H1 (cell line): Measurements from ENCODE around the gene PNLDC1. TPM values are rescaled to one million over a fixed set of nuclear protein-coding genes. Genes with fewer than 3 reads are reported as not detected.

ENCODE experiments used
- CTCF ChIA-PET: fragments of 300-600 bp; sonication (Branson Sonifier 250); formaldehyde crosslinking; loops from one replicate; lab custom pipeline; 2021; ENCODE audit not compliant: partially characterized antibody; lab: Charles Lee
- POLR2A ChIA-PET: fragments of 300-600 bp; sonication (Branson Sonifier 250); formaldehyde crosslinking; loops from one replicate; lab custom pipeline; 2021; ENCODE audit warnings: inconsistent platforms; ENCODE audit not compliant: partially characterized antibody; lab: Charles Lee
- DNase-seq, 2 experiments: peaks; one replicate each; pipeline versions ENCODE4 v3.0.0 to v3.0.0-alpha.2; 2010 to 2022; ENCODE audit warnings: low spot score in 2 of 2, low read depth in 1 of 2, mixed read lengths in 1 of 2
- FAIRE-seq: peaks from 2 replicates; lab custom pipeline; 2011; peaks lifted over from hg19 to GRCh38; lab: Jason Lieb, UNC
- H2AFZ ChIP-seq: 2 replicates; pipeline ENCODE4 v1.8.1; 2012; ENCODE audit warnings: low read length, inconsistent platforms
- H2AK5ac ChIP-seq: 2 replicates; pipeline ENCODE4 v1.6.1; 2013; ENCODE audit warnings: low read depth, low read length
- H2BK120ac ChIP-seq: replicated peaks from 2 replicates; pipeline ENCODE3; 2013; ENCODE audit warnings: low read depth, low read length, inconsistent platforms
- H2BK12ac ChIP-seq: 2 replicates; pipeline ENCODE4 v1.6.1; 2013; ENCODE audit warnings: low read depth, low read length
- H2BK15ac ChIP-seq: 2 replicates; pipeline ENCODE4 v1.6.1; 2013; ENCODE audit warnings: low read length
- H2BK20ac ChIP-seq: 2 replicates; pipeline ENCODE4 v1.6.1; 2013; ENCODE audit warnings: low read length
- H2BK5ac ChIP-seq: 2 replicates; pipeline ENCODE4 v1.6.1; 2013; ENCODE audit warnings: low read depth, low read length
- H3K14ac ChIP-seq: 2 replicates; pipeline ENCODE4 v1.6.1; 2013; ENCODE audit warnings: inconsistent platforms; ENCODE audit not compliant: insufficient read length
- H3K18ac ChIP-seq: 2 replicates; pipeline ENCODE4 v1.6.1; 2013; ENCODE audit warnings: low read length; ENCODE audit errors: extremely low read depth
- H3K23ac ChIP-seq: 2 replicates; pipeline ENCODE4 v1.6.1; 2013; ENCODE audit warnings: inconsistent platforms; ENCODE audit not compliant: insufficient read length
- H3K23me2 ChIP-seq: 2 replicates; pipeline ENCODE4 v1.6.1; 2013; ENCODE audit warnings: low read depth, low read length
- H3K27ac ChIP-seq: 2 replicates; pipeline ENCODE4 v1.6.1; 2011; ENCODE audit warnings: low read depth, low read length, inconsistent platforms
- H3K27me3 ChIP-seq, 4 experiments: replicated peaks in 1 of 4; 1 replicate in 1 of 4; 2 replicates in 3 of 4; pipeline versions ENCODE4 v1.6.1 to v1.8.1; 2011 to 2013; ENCODE audit warnings: low read length in 3 of 4, mild to moderate bottlenecking in 3 of 4, inconsistent platforms in 2 of 4, mixed read lengths in 2 of 4, moderate library complexity in 1 of 4; ENCODE audit not compliant: control insufficient read depth in 3 of 4, insufficient read depth in 3 of 4; ENCODE audit errors: extremely low read depth in 1 of 4
- H3K36me3 ChIP-seq, 4 experiments: 2 replicates each; pipeline versions ENCODE4 v1.6.1 to v1.8.1; 2011 to 2013; ENCODE audit warnings: mild to moderate bottlenecking in 4 of 4, low read length in 3 of 4, moderate library complexity in 2 of 4, control low read depth in 1 of 4, inconsistent platforms in 1 of 4; ENCODE audit not compliant: insufficient read depth in 4 of 4, control insufficient read depth in 2 of 4
- H3K4ac ChIP-seq: replicated peaks from 2 replicates; pipeline ENCODE3; 2013; ENCODE audit warnings: low read length, low read depth, mixed read lengths, inconsistent platforms; ENCODE audit not compliant: insufficient read length
- H3K4me1 ChIP-seq, 4 experiments: replicated peaks in 1 of 4; 1 replicate in 1 of 4; 2 replicates in 3 of 4; pipeline versions ENCODE4 v1.6.1 to v1.8.1; 2011 to 2013; ENCODE audit warnings: low read length in 3 of 4, inconsistent platforms in 2 of 4, mixed read lengths in 1 of 4; ENCODE audit not compliant: insufficient read depth in 4 of 4, control insufficient read depth in 3 of 4
- H3K4me2 ChIP-seq, 2 experiments: 2 replicates each; pipeline versions ENCODE4 v1.6.1 to v1.8.1; 2011 to 2013; ENCODE audit warnings: low read depth in 2 of 2, low read length in 2 of 2, control low read depth in 1 of 2, inconsistent platforms in 1 of 2, mild to moderate bottlenecking in 1 of 2; ENCODE audit not compliant: insufficient read depth in 1 of 2
- H3K4me3 ChIP-seq, 4 experiments: fragments of 200-600, 300-600 bp in 1 of 4; sonication (generic), shearing (Covaris generic), sonication (Bioruptor Twin) in 1 of 4; 2 replicates each; pipeline versions ENCODE4 v1.5.1 to v1.8.1; 2011 to 2016; ENCODE audit warnings: low read length in 4 of 4, low read depth in 3 of 4, control low read depth in 2 of 4, inconsistent platforms in 2 of 4, mild to moderate bottlenecking in 2 of 4, mixed read lengths in 1 of 4, moderate library complexity in 1 of 4; ENCODE audit not compliant: insufficient read depth in 2 of 4; ENCODE audit errors: extremely low read depth in 1 of 4
- H3K56ac ChIP-seq: replicated peaks from 2 replicates; pipeline ENCODE3; 2013; ENCODE audit warnings: low read depth, mild to moderate bottlenecking, mixed read lengths, low read length, inconsistent platforms; ENCODE audit not compliant: insufficient read length
- H3K79me1 ChIP-seq: 2 replicates; pipeline ENCODE4 v1.6.1; 2013; ENCODE audit warnings: low read depth, low read length, control low read depth
- H3K79me2 ChIP-seq, 2 experiments: 2 replicates each; pipeline versions ENCODE4 v1.6.1 to v1.8.1; 2012 to 2013; ENCODE audit warnings: low read length in 2 of 2, mild to moderate bottlenecking in 2 of 2, inconsistent platforms in 1 of 2; ENCODE audit not compliant: insufficient read depth in 2 of 2, control insufficient read depth in 1 of 2
- H3K9ac ChIP-seq, 4 experiments: replicated peaks in 1 of 4; 1 replicate in 1 of 4; 2 replicates in 3 of 4; pipeline versions ENCODE4 v1.6.1 to v1.8.1; 2011 to 2013; ENCODE audit warnings: low read depth in 3 of 4, low read length in 3 of 4, control low read depth in 2 of 4, mild to moderate bottlenecking in 2 of 4, moderate library complexity in 2 of 4, inconsistent platforms in 1 of 4; ENCODE audit errors: extremely low read depth in 1 of 4
- H3K9me3 ChIP-seq, 2 experiments: 2 replicates each; pipeline versions ENCODE4 v1.6.1 to v1.8.1; 2012 to 2013; ENCODE audit warnings: mild to moderate bottlenecking in 2 of 2, moderate library complexity in 2 of 2, control low read depth in 1 of 2, inconsistent platforms in 1 of 2, low read depth in 1 of 2, low read length in 1 of 2, mixed read lengths in 1 of 2; ENCODE audit not compliant: insufficient read depth in 2 of 2
- H4K20me1 ChIP-seq, 2 experiments: replicated peaks in 1 of 2; 2 replicates each; pipeline versions ENCODE3 to v1.8.1; 2011 to 2013; ENCODE audit warnings: inconsistent platforms in 2 of 2, low read length in 2 of 2, mild to moderate bottlenecking in 1 of 2; ENCODE audit not compliant: insufficient read depth in 2 of 2, control insufficient read depth in 1 of 2
- H4K5ac ChIP-seq: 2 replicates; pipeline ENCODE4 v1.6.1; 2013; ENCODE audit warnings: low read length, low read depth, mixed read lengths, inconsistent platforms; ENCODE audit not compliant: insufficient read length
- H4K8ac ChIP-seq: 2 replicates; pipeline ENCODE4 v1.8.0; 2013; ENCODE audit warnings: mild to moderate bottlenecking, moderate library complexity, low read length, inconsistent platforms; ENCODE audit not compliant: insufficient read depth; ENCODE audit errors: extremely low read depth
- H4K91ac ChIP-seq: replicated peaks from 2 replicates; pipeline ENCODE3; 2013; ENCODE audit warnings: low read length, mixed read lengths, inconsistent platforms; ENCODE audit not compliant: insufficient read length
- BCL11A ChIP-seq, 2 experiments: IDR thresholded peaks; one replicate each; pipeline ENCODE4 v1.6.1; 2011; ENCODE audit warnings: low read depth in 2 of 2, low read length in 2 of 2, mild to moderate bottlenecking in 2 of 2
- CEBPB ChIP-seq: IDR thresholded peaks from 2 replicates; pipeline ENCODE4 v1.6.1; 2012; ENCODE audit warnings: low read depth, low read length
- CHD2 ChIP-seq: IDR thresholded peaks from 2 replicates; pipeline ENCODE4 v1.6.1; 2012; ENCODE audit warnings: low read length, improper control_type of control experiment
- PHF8 ChIP-seq: fragments of 200-600 bp; sonication (generic); conservative IDR thresholded peaks from 2 replicates; pipeline ENCODE4 v1.7.1; 2012; ENCODE audit warnings: low read depth, mild to moderate bottlenecking, inconsistent platforms, low read length, moderate library complexity
- RXRA ChIP-seq: IDR thresholded peaks from 2 replicates; pipeline ENCODE4 v1.6.1; 2011; ENCODE audit warnings: low read depth, mild to moderate bottlenecking, low read length, moderate library complexity; ENCODE audit not compliant: insufficient read depth
- WGBS, 2 experiments: shearing (Covaris generic) in 1 of 2; methylation state at CpG; one replicate each; pipeline versions ENCODE4 v1.1.6 to v1.1.7; 2013 to 2015; ENCODE audit warnings: low lambda C conversion rate in 2 of 2, mixed read lengths in 2 of 2, inconsistent platforms in 1 of 2, low coverage in 1 of 2, missing lambda C conversion rate in 1 of 2; ENCODE audit not compliant: insufficient replicate concordance in 2 of 2, insufficient coverage in 1 of 2, insufficient read length in 1 of 2; ENCODE audit errors: extremely low coverage in 1 of 2, missing lambda C conversion rate in 1 of 2; 5-methylcytosine and 5-hydroxymethylcytosine counted together
- polyA plus RNA-seq, 7 experiments: library from polyadenylated mRNA; depleted of rRNA in 3 of 7; stranded (reverse) in 5 of 7; unstranded in 2 of 7; fragments of >200 nt in 5 of 7; fragments of 200-250 nt in 2 of 7; gene quantifications; 1 replicate in 5 of 7; 2 replicates in 1 of 7; 4 replicates in 1 of 7; pipeline versions ENCODE4 v1.2.1 to v1.2.3, GENCODE V29; 2011 to 2013; ENCODE audit warnings: missing spikeins in 2 of 7, mixed read lengths in 2 of 7
- total RNA-seq: library from RNA; stranded (reverse); fragmentation: NEBNext Ultra II Directional; extraction: Animal tissue kit (Norgen Biotek cat#: 25700); gene quantifications from 2 replicates; pipeline ENCODE4 v1.2.1, GENCODE V29; 2021

PNLDC1 gene
- total and polyA plus RNA-seq, 2 of the 8 experiments (the other 6 are each of a cell fraction or from before 2014, with no cell fraction given): 0.15 to 0.34 TPM

DNA sequence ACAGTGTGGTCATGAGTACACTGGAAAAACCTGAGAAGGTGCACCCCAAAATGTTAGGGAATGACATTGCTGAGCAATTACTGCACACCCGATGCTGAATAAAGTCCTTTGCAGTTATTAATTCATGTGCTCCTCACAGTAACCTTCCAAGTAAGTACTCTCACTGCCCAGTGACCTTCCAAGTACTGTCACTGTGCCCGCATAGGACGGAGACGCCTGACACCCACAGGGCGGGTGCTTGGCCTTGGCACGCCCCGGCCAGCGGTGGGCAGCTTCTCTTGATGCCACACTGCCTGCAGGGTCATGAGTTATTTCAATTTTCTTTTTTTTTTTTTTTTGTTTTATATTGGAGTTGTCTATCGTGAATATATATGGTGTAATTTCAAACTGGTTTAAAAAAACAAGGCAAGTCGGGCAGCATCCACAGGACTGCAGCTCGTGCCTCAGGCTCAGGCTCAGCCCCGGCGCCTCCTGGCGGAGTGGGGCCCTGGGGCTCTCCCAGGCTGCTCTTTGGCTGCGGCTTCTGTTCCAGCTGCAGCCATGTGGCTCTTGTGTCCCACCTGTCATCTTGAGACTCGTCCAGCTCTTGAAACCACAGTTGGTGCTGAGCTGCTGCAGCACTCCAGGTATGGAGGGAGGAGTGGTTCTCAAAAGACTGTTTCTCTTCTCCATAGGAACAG lies 27.0 kb downstream of the PNLDC1 start:
- H3K9ac ChIP-seq: no peak overlapping the region
- H2BK120ac ChIP-seq: no peak overlapping the region
- no peak overlapping the region for H3K4ac ChIP-seq
- ChIA-PET POLR2A (interaction anchor here (1.8 kb wide), 1 partner anchor 9 kb away, joined by 4 read pairs; no protein-coding TSS in a partner anchor), CTCF (interaction anchor here (0.7 kb wide), 1 partner anchor 11 kb away, joined by 3 read pairs; no protein-coding TSS in a partner anchor)
- H3K9me3 ChIP-seq: no peaks in the 10 kb centered on the region; a peak in 1 of 4 replicates
- no peak overlapping the region for H4K5ac ChIP-seq
- no peaks in the 10 kb centered on the region for H4K20me1 ChIP-seq
- H3K79me2 ChIP-seq: no peaks in the 10 kb centered on the region
- H3K4me1 ChIP-seq: peaks cover 0 to 14% (median 6%) of the 10 kb centered on the region in 4 experiments; a peak in 5 of 7 replicates
- H2AFZ ChIP-seq: no peak overlapping the region
- no peak overlapping the region for H3K14ac ChIP-seq
- H2BK5ac ChIP-seq: no peak overlapping the region; the same call in 1 of the 2 replicates
- no peak overlapping the region for H2AK5ac ChIP-seq
- no peak overlapping the region for H3K27ac ChIP-seq
- no peak overlapping the region for H3K56ac ChIP-seq
- DNase-seq: no peak
- no peaks in the 10 kb centered on the region for H3K36me3 ChIP-seq
- H3K18ac ChIP-seq: no peak overlapping the region
- no peak for FAIRE-seq
- H4K91ac ChIP-seq: no peak overlapping the region
- 0 out of 2 replicates have a peak overlapping the region, but pooled peaks have one; percentile 21 for H2BK20ac ChIP-seq
- no peak overlapping the region for H3K4me2 ChIP-seq
- no peaks in the 10 kb centered on the region for H3K79me1 ChIP-seq
- no peak overlapping the region for H2BK15ac ChIP-seq
- no peak overlapping the region for H2BK12ac ChIP-seq
- no peak overlapping the region for H3K23ac ChIP-seq
- H3K23me2 ChIP-seq: no peaks in the 10 kb centered on the region
- H4K8ac ChIP-seq: no peak overlapping the region
- 90% methylated on average over 15 of the region's 16 CpGs; no CpG with 5 or more reads in 1 of the 2 experiments for WGBS, 2 experiments
- H3K4me3 ChIP-seq: no peak overlapping the region
- no peaks in the 10 kb centered on the region; a peak in 1 of 7 replicates for H3K27me3 ChIP-seq
- TF ChIP-seq CEBPB (no peak), RXRA (no peak), CHD2 (no peak), PHF8 (no peak), BCL11A (IDR thresholded peaks at IDR 0.05; ENCODE audit: low read depth in 2 of 2, low read length in 2 of 2) (no peak)
